ENCODE results near the gene LAMTOR4.
A peak's percentile ranks its signal among the peaks of the same experiment; 100 is the strongest.

The LAMTOR4 gene

DNA sequence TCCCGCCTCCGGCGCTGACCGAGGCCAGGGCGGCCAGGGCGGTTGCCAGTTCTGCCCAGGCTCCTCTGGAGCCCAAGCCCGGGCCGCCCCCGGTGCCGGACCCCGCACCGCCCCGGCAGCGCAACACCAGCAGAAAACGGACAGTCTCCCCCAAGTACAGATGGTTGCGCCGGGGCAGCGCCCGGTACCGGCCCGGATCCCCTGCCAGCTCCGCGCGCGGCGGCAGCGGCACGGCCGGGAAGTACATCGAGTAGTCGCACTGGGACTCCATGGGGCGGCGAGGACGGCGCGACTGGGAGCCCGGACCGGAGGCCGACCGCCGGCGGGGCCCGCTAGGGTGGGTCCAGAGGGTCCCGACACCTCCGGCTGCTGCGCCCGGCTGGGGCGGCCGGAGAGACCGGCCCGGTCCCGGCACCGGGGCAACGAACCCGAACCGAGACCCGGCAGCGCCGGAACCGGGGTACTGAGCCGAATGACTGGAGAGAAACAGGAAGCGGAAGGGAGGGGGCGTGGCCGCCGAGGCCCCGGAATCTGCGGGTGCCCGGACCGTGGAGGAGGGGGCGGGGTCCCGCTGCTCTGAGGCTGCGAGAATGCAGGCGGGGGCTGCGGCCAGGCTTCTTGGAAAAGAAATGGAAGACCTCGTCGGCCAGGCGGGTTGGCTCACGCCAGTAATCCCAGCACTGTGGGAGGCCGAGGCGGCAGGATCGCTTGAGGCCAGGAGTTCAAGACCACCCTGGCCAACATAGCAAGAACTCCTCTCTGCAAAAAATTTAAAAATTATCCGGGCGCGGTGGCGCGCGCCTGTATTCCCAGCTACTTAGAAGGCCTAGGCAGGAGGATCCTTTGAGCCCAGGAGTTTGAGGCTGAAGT lies 9.7 kb downstream of the LAMTOR4 start, which contains the start of gene TRAPPC14:
TSS of gene TRAPPC14 (minus strand) at position 495 of the 870 bp plus-strand sequence. CDS start at position 271, 224 bp downstream.
- in situ Hi-C loops (cut with HindIII; ENCODE audit: low pct_unique_long_range_greater_than_20kb, low sequenced_read_pairs): no loop called here
- TF ChIP-seq JUND (IDR thresholded peaks at IDR 0.05; ENCODE audit: low read depth): no peak
- DNase-seq (ENCODE audit: low read depth in 1 of 2, low spot score in 1 of 2): peak; percentile 80 to 93

DNA sequence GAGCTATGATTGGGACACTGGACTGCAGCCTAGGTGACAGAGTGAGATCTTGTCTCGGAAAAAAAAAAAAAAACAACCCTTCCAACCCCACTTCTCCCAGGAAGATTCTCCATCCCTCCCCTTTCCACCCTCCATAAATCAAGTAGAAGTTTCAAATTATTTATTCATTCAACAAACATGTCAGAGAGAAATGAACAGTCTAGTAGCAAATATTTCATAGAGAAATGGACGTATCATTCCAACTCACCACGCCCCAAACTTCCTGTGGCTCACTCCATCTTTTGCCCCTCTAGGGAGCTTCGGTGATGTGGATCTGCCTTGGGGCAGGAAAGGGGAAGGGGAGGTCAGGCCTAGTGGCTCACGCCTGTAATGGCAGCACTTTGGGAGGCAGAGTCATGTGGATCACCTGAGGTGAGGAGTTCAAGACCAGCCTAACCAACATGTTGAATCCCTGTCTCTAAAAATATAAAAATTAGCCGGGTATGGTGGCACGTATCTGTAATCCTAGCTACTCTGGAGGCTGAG lies 10.4 kb downstream of the LAMTOR4 start:
- DNase-seq (ENCODE audit: low read depth in 1 of 2, low spot score in 1 of 2): no peak
- in situ Hi-C loops (cut with HindIII; ENCODE audit: low pct_unique_long_range_greater_than_20kb, low sequenced_read_pairs): no loop called here
- no peak for TF ChIP-seq JUND (IDR thresholded peaks at IDR 0.05; ENCODE audit: low read depth)

GRCh38 chr7:100160067-100160466 lies 11.3 kb downstream of the LAMTOR4 start:
- in situ Hi-C loops (cut with HindIII; ENCODE audit: low pct_unique_long_range_greater_than_20kb, low sequenced_read_pairs): no loop called here
- DNase-seq (ENCODE audit: low read depth in 1 of 2, low spot score in 1 of 2): no peak
- TF ChIP-seq JUND (IDR thresholded peaks at IDR 0.05; ENCODE audit: low read depth): no peak

- in situ Hi-C loops (cut with HindIII; ENCODE audit: low pct_unique_long_range_greater_than_20kb, low sequenced_read_pairs): no loop called here
- no peak for DNase-seq (ENCODE audit: low read depth in 1 of 2, low spot score in 1 of 2)
- no peak for TF ChIP-seq JUND (IDR thresholded peaks at IDR 0.05; ENCODE audit: low read depth)
Measured at GRCh38 chr7:100163006-100163531, 14.4 kb downstream of the LAMTOR4 start.

- DNase-seq (ENCODE audit: low read depth in 1 of 2, low spot score in 1 of 2): no peak
- no peak for TF ChIP-seq JUND (IDR thresholded peaks at IDR 0.05; ENCODE audit: low read depth)
- in situ Hi-C loops (cut with HindIII; ENCODE audit: low pct_unique_long_range_greater_than_20kb, low sequenced_read_pairs): no loop called here
Measured at GRCh38 chr7:100163871-100164270, 15.2 kb downstream of the LAMTOR4 start.

DNA sequence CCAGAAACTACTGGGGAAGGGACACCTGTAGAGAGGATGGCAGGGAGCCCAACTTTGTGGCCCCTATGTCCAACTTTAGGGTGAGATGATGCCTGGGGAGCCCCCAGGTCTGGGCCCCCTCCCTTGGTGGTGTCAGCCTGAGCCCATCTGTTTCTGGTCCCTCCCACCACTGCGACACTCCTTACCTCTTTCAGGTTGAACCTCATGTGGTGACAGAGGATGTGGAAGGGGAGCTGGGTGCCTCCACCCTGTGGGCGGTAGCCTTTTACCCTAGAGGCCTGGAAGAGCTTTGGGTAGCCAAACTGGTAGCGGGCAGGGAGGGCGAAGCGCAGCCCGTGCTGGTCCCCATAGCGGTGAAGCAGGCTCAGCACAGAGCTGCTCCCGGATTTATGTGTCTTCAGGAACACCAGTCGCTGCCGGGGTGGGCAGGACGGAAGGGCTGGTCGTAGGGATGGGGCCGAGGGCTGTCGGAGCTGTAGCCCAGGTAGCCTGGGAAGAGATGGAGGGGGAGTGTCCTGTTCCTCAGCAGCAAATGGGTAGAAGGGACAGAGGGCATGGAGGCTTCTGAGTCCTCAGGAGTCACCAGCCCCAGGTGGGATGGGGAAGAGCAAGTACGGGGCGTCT lies 17.7 kb downstream of the LAMTOR4 start:
- in situ Hi-C loops (cut with HindIII; ENCODE audit: low pct_unique_long_range_greater_than_20kb, low sequenced_read_pairs): no loop called here
- TF ChIP-seq JUND (IDR thresholded peaks at IDR 0.05; ENCODE audit: low read depth): no peak
- no peak for DNase-seq (ENCODE audit: low read depth in 1 of 2, low spot score in 1 of 2)

DNA sequence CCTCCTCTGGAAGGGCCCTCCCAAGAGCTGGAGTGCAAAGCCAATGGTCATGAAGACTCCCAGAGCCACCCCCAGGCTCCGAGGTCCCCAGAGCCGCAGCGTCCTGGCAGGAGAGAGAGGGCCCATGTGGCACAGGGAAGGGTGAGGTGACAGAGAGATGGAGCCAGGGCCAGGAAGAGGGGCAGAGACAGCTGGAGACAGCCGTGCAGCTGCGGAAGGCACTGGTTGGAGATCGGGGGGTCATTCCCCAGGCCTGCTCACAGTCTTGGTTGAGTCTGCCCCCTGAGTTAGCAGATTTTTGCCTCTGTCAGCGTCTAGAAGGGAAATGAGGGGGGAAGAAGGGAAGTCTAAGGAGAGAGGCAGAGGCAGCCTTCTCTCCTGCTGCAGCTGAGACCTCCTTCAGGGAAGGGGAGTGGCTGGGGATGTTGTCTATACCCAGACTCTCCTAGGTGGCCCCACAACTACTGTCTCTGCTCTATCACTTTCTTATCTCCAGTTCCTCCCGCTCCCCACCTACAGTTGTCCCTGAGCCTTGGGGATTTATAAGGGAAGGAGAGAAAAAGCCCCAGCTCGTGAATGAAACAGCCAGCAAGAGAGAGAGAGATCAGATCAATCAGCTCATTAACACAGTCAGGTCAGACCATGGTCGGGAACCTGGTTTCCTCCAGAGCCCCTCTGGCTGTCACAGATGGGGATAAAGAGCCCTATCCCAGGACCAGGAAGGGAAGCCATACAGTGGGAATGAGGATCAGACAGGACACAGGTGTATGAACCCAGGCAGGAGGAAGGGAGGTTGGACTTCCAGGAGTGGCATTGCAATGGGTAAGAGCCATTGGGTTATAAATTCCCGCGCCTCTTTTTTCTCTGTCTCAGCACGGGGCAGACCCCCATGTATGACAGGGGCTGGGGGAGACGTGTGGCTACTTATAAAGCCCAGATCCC lies 18.5 kb downstream of the LAMTOR4 start:
- no peak for TF ChIP-seq JUND (IDR thresholded peaks at IDR 0.05; ENCODE audit: low read depth)
- no peak for DNase-seq (ENCODE audit: low read depth in 1 of 2, low spot score in 1 of 2)
- in situ Hi-C loops (cut with HindIII; ENCODE audit: low pct_unique_long_range_greater_than_20kb, low sequenced_read_pairs): no loop called here

GRCh38 chr7:100167912-100168323 lies 19.2 kb downstream of the LAMTOR4 start:
- in situ Hi-C loops (cut with HindIII; ENCODE audit: low pct_unique_long_range_greater_than_20kb, low sequenced_read_pairs): no loop called here
- no peak for TF ChIP-seq JUND (IDR thresholded peaks at IDR 0.05; ENCODE audit: low read depth)
- DNase-seq (ENCODE audit: low read depth in 1 of 2, low spot score in 1 of 2): no peak

- DNase-seq (ENCODE audit: low read depth in 1 of 2, low spot score in 1 of 2): no peak
- in situ Hi-C loops (cut with HindIII; ENCODE audit: low pct_unique_long_range_greater_than_20kb, low sequenced_read_pairs): no loop called here
- no peak for TF ChIP-seq JUND (IDR thresholded peaks at IDR 0.05; ENCODE audit: low read depth)
Measured at GRCh38 chr7:100169147-100169850, 20.6 kb downstream of the LAMTOR4 start.

DNA sequence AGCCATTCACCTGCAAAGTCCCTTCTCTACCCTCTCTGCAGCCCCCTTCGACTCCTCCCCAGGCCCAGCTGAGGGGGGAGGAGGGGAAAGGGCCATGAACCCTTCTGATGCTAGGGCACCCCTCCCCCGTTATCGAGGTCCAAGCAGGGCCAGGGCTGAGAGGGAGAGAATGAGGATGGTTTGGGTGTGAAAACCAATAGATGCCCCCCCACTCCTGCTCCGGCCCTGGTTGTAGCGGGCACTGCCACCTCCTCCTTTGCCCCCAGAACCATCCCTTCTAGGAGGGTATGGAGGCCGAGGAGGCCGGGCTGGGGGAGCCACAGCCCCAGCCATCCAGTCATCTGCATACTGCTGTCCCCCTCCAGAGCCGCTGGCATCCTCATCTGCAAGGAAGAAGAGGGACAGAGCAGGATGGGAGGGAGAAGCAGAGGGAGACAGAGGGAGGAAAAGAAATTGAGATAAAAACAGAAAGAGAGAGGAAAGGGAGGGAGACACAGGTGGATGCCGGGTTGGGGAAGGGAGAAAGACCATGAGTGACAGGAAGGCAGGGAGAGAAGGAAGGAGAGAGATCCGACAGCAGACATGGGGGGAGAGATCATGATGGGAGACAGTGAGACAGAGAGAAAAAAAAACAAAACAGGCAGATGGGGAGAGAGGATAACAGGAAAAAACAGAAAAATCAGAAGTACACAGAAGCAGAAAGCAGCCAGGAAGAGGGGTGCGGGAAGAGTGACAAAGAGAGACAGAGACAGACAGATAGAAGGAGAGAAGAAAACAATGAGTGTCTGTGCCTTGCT lies 21.6 kb downstream of the LAMTOR4 start:
- in situ Hi-C loops (cut with HindIII; ENCODE audit: low pct_unique_long_range_greater_than_20kb, low sequenced_read_pairs): no loop called here
- DNase-seq (ENCODE audit: low read depth in 1 of 2, low spot score in 1 of 2): no peak
- no peak for TF ChIP-seq JUND (IDR thresholded peaks at IDR 0.05; ENCODE audit: low read depth)

Data from T47D (cell line).